Breast epithelium (tissue), 3 donors: ENCODE measurements around the gene RNASEH1.

Experiments
- CTCF ChIP-seq, 3 donors: fragments of 450-650 bp; IDR thresholded peaks; one replicate each; pipeline ENCODE4 v1.5.1; 2016 to 2017; ENCODE audit warnings: antibody characterized with exemption in 3 of 3, mild to moderate bottlenecking in 3 of 3, moderate library complexity in 3 of 3
- POLR2A ChIP-seq: fragments of 450-650 bp; IDR thresholded peaks from one replicate; pipeline ENCODE4 v1.6.1; 2016; ENCODE audit warnings: antibody characterized with exemption, mild to moderate bottlenecking, moderate library complexity
- POLR2AphosphoS5 ChIP-seq, 3 donors: sonication (generic); formaldehyde crosslinking; IDR thresholded peaks; one replicate each; pipeline ENCODE4 v1.6.1; 2017; ENCODE audit warnings: antibody characterized with exemption in 3 of 3

DNA sequence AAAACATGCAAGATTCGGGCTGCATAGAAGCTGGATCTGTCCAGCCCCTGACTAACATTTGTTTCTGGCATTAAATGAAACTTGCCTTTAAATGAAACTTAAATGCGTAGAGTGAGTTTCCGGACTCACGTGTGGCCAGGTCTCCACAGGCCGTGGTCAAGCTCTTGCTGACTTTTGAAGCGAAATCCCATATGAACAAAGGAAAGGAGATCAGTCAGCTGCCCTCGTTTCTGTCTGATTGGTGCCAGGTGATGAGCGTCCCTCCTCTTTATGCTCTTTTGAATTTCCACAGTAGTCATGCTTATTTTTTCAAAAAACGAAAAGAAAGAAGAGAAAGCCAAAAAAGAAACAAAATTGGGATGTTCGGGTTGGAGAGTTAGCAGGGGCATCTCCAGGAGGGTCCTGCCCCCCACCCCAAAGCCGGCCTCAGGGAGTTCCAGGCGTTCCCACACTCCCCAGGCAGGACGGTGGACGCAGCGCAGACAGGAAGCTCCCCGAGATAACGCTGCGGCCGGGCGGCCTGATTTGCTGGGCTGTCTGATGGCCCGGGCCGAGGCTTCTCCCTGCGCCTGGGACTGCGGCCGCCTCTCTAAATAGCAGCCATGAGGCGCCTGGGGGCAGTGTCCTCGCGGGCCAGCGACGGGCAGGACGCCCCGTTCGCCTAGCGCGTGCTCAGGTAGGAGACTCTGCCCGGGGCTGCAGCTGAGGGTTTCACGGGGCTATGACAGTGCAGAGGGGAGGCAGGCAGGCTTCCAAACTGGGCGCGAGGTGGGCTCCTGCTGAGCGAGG, 36.6 kb upstream of the RNASEH1 start, which contains the start of gene COLEC11:
- TF ChIP-seq CTCF (IDR thresholded peaks at IDR 0.05), result no peak
- TF ChIP-seq POLR2AphosphoS5 (IDR thresholded peaks at IDR 0.05), result no peak
- no peak for TF ChIP-seq POLR2A
